HAP-1 (cell line): Measurements from ENCODE around the gene GOLGA2.

Experiments
- DNase-seq, 2 experiments: peaks; one replicate each; pipeline ENCODE4 v3.0.0-alpha.2; 2016 to 2020; ENCODE audit warnings: low spot score in 2 of 2
- H3K27me3 ChIP-seq: fragments of 250-450 bp; sonication (Bioruptor Pico); 2 replicates; pipeline ENCODE4 v1.5.1; 2020; ENCODE audit warnings: low read depth, mild to moderate bottlenecking, moderate library complexity
- H3K36me3 ChIP-seq: fragments of 250-450 bp; sonication (Bioruptor Pico); replicated peaks from 2 replicates; pipeline ENCODE4 v1.5.1; 2020; ENCODE audit warnings: mild to moderate bottlenecking
- H3K4me1 ChIP-seq: fragments of 250-450 bp; sonication (Bioruptor Pico); 2 replicates; pipeline ENCODE4 v1.5.1; 2020; ENCODE audit warnings: mild to moderate bottlenecking
- H3K4me3 ChIP-seq: fragments of 250-450 bp; sonication (Bioruptor Pico); 2 replicates; pipeline ENCODE4 v1.5.1; 2020; ENCODE audit warnings: mild to moderate bottlenecking, moderate library complexity
- H3K9me3 ChIP-seq: fragments of 250-450 bp; sonication (Bioruptor Pico); 2 replicates; pipeline ENCODE4 v1.5.1; 2020; ENCODE audit warnings: mild to moderate bottlenecking, moderate library complexity
- in situ Hi-C: fragments of 300-500 bp; cut with MboI; formaldehyde crosslinking; loops from 3 replicates; pipeline ENCODE4 v1.14.3; 2020; ENCODE audit warnings: low sequenced_read_pairs, inconsistent platforms, mixed read lengths

Gene GOLGA2

GRCh38 chr9:128226412-128226801 is 49.4 kb downstream of the GOLGA2 start:
- no peaks in the 10 kb centered on the region for H3K9me3 ChIP-seq
- no peaks in the 10 kb centered on the region for H3K4me1 ChIP-seq
- peaks cover 11% of the 10 kb centered on the region; the same call in 1 of the 2 replicates for H3K36me3 ChIP-seq
- no peak overlapping the region for H3K4me3 ChIP-seq
- in situ Hi-C loops: no loop called here
- no peaks in the 10 kb centered on the region for H3K27me3 ChIP-seq
- DNase-seq: no peak

GRCh38 chr9:128225770-128226411 is 49.9 kb downstream of the GOLGA2 start:
- peaks cover 15% of the 10 kb centered on the region; the same call in 1 of the 2 replicates for H3K36me3 ChIP-seq
- no peak for DNase-seq
- H3K4me1 ChIP-seq: no peaks in the 10 kb centered on the region
- in situ Hi-C loops: no loop called here
- no peak overlapping the region for H3K4me3 ChIP-seq
- H3K9me3 ChIP-seq: no peaks in the 10 kb centered on the region
- no peaks in the 10 kb centered on the region for H3K27me3 ChIP-seq

- H3K4me1 ChIP-seq: no peaks in the 10 kb centered on the region
- no peak for DNase-seq
- no peaks in the 10 kb centered on the region for H3K9me3 ChIP-seq
- H3K4me3 ChIP-seq: no peak overlapping the region
- in situ Hi-C loops: no loop called here
- peaks cover 18% of the 10 kb centered on the region; the same call in 1 of the 2 replicates for H3K36me3 ChIP-seq
- no peaks in the 10 kb centered on the region for H3K27me3 ChIP-seq
Measured at GRCh38 chr9:128224877-128225276, 50.9 kb downstream of the GOLGA2 start.

- no peak for DNase-seq
- Histone ChIP-seq H3K4me1 (no peaks in the 10 kb centered on the region), H3K9me3 (no peaks in the 10 kb centered on the region), H3K36me3 (peaks cover 26% of the 10 kb centered on the region; the same call in 1 of the 2 replicates), H3K4me3 (no peak overlapping the region), H3K27me3 (no peaks in the 10 kb centered on the region)
- in situ Hi-C loops: no loop called here
Measured at GRCh38 chr9:128222880-128223670, 52.7 kb downstream of the GOLGA2 start.

- H3K36me3 ChIP-seq: peaks cover 26% of the 10 kb centered on the region; the same call in 1 of the 2 replicates
- no peak for DNase-seq
Measured at GRCh38 chr9:128222026-128222425, 53.8 kb downstream of the GOLGA2 start.

GRCh38 chr9:128219831-128220230 is 56.0 kb downstream of the GOLGA2 start:
- no peaks in the 10 kb centered on the region for H3K27me3 ChIP-seq
- no peak overlapping the region for H3K4me3 ChIP-seq
- H3K36me3 ChIP-seq: peaks cover 26% of the 10 kb centered on the region; the same call in 1 of the 2 replicates
- in situ Hi-C loops: no loop called here
- no peak for DNase-seq
- H3K4me1 ChIP-seq: no peaks in the 10 kb centered on the region
- no peaks in the 10 kb centered on the region for H3K9me3 ChIP-seq

More at GRCh38 chr9:128222026-128222425, 53.8 kb downstream of the GOLGA2 start:
- no peaks in the 10 kb centered on the region for H3K4me1 ChIP-seq
- no peak overlapping the region for H3K4me3 ChIP-seq
- no peaks in the 10 kb centered on the region for H3K9me3 ChIP-seq
- in situ Hi-C loops: no loop called here
- H3K27me3 ChIP-seq: no peaks in the 10 kb centered on the region

DNA sequence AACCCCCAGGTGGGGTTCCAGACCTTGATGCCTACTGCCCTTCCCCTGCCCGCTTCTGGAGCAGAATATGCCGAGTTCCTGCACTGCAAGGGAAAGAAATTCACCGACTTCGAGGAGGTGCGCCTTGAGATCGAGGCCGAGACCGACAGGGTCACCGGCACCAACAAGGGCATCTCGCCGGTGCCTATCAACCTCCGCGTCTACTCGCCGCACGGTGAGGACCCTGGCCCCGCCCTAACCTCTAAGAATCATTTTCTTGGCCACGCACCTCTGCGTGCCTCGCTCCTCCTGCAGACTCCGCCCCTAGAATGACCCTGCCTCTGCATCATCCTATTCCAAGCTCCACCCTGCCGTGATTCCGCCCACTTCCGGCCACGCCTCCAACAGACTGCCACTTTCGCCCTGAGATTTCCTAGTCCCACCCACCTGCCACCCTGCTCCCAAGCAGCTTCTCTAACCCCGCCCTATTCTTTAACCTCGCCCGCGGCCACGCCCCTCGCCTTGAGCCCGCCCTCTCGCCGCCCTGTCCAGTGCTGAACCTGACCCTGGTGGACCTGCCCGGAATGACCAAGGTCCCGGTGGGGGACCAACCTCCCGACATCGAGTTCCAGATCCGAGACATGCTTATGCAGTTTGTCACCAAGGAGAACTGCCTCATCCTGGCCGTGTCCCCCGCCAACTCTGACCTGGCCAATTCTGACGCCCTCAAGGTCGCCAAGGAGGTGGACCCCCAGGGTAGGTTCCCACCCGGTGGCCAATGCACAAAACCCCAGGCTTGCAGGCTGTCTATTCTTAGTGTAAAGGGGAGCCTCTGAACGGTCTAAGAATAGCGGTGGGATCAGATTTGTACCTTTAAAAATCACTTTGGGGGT is 57.1 kb downstream of the GOLGA2 start:
- DNase-seq: peak; percentile 41 to 86
- peaks cover 26% of the 10 kb centered on the region for H3K36me3 ChIP-seq
- in situ Hi-C loops: no loop called here
- no peak overlapping the region for H3K4me3 ChIP-seq
- no peaks in the 10 kb centered on the region for H3K27me3 ChIP-seq
- no peaks in the 10 kb centered on the region for H3K4me1 ChIP-seq
- no peaks in the 10 kb centered on the region for H3K9me3 ChIP-seq

DNA sequence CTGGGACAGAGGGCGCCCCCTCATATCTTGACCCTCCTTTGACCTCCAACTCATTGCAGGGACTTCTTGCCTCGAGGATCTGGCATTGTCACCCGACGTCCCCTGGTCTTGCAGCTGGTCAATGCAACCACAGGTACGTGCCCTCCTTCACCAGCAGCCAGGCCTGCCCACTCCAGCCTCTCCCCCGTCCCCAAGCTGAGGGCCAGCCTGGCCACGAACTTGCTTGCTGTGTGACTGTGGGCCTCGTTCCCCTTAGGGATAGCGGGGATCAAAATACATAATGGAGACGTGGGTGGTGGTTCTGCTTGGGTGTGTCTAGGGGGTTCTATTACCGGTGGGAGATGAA is 57.7 kb downstream of the GOLGA2 start:
- Histone ChIP-seq H3K27me3 (no peaks in the 10 kb centered on the region), H3K9me3 (no peaks in the 10 kb centered on the region), H3K36me3 (peaks cover 22% of the 10 kb centered on the region), H3K4me3 (no peak overlapping the region), H3K4me1 (no peaks in the 10 kb centered on the region)
- no peak for DNase-seq
- in situ Hi-C loops: no loop called here

GRCh38 chr9:128216781-128217553 is 58.8 kb downstream of the GOLGA2 start:
- Histone ChIP-seq H3K36me3 (peaks cover 15% of the 10 kb centered on the region), H3K9me3 (no peaks in the 10 kb centered on the region), H3K4me3 (no peak overlapping the region), H3K27me3 (no peaks in the 10 kb centered on the region), H3K4me1 (no peaks in the 10 kb centered on the region)
- DNase-seq: no peak
- in situ Hi-C loops: no loop called here

DNA sequence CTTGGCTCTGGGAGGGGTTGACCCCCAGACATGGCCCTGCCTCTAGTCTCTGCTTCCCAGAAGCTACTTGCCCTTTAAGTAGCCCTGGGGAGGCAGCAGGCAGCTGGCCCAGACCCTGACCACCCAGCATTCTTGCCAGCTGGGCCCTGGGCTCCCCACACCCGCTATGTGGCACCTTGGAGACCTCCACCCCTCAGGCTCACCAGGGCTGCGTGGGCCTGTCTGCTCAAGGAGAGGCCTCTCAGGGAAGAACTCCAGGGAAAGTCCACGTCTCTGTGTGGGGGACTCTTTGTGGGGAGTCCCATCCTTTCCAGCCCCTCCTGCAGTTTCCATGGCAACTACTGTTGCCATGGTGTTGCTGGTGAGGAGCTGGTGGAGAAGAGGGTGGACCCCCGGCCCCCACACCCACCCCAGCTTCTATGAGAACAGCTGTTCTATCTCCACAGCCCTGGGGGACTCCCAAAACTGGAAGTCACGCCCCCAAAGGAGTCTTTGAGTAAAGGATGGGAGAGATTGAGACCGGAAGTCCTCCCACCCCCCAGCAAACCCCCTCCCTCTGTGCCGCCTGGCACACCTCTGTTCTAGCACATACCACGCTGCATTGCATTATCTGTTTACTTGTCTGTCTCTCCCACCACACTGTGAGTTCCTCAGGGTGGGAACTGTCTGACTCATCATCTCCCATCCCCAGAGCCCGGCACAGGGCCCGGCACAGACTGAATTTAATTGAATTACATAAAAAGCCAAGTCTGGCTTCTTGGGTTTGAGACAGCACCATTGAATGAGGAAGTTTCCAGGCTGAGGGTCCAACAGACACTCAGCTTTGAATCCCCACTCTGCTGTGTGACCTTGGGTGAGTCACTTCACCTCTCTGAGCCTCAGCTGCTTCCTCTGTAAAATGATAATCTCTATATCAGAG is 60.1 kb downstream of the GOLGA2 start:
- no peak overlapping the region for H3K4me3 ChIP-seq
- no peak for DNase-seq
- no peaks in the 10 kb centered on the region for H3K9me3 ChIP-seq
- H3K4me1 ChIP-seq: no peaks in the 10 kb centered on the region
- peaks cover 11% of the 10 kb centered on the region for H3K36me3 ChIP-seq
- in situ Hi-C loops: no loop called here
- no peaks in the 10 kb centered on the region for H3K27me3 ChIP-seq

DNA sequence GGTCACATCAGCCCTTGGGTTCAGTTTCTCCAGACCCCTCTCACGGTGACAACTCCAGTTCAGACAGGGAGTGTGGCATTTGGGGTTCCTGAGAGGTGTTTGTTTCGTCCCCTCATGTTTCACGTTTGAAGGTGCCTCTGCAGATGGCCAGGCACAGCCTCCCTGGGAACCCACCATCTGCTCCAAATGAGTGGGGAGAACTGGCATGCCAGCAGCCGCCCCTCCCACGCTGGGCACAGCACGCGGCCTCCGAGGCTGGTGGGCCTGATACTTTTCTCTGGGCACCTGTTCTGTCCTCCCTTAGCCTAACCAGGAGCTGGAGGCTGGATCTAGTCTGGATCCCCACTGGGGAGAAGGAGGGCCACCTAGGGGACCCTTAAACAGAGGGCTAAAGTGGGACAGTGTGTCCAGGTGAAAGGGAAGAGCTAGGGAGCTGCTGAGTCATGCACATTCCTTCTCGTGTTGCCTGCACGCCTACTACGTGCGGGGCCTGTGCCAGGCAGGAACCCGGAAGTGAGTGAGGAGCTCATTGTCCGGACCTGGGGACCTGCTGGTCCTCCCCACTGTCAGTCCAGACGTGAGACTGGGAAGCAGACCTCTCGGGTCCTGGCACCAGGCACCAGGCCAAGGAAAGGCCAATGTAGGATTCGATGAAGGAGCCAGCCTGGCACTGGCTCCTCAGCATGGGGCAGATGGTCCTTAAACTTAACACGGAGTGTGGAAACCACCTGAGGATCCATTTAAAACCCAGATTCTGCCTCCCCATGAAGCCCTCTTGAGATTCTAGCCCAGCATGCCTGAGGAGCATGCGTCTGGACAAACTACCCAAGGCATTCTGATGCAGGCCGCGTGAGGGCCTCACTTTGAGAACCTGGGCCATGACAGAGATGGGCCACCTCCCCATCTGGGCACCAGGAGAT is 61.0 kb downstream of the GOLGA2 start:
- no peak overlapping the region for H3K4me3 ChIP-seq
- H3K27me3 ChIP-seq: no peaks in the 10 kb centered on the region
- no peaks in the 10 kb centered on the region for H3K4me1 ChIP-seq
- peaks cover 8% of the 10 kb centered on the region for H3K36me3 ChIP-seq
- in situ Hi-C loops: no loop called here
- H3K9me3 ChIP-seq: no peaks in the 10 kb centered on the region
- DNase-seq: no peak
